GM19351 (cell line): ENCODE data around the gene STAP2.
"Not testable (repeated sequence)": the region's sequence is repeated elsewhere in the genome, so short reads cannot be mapped to it uniquely, and the experiment has no call there.

Source experiments
- ATAC-seq: cut with Tn5 transposase; IDR thresholded peaks from one replicate; pipeline ENCODE4 v1.9.1; 2021; ENCODE audit warnings: mild to moderate bottlenecking, moderate library complexity; ENCODE audit not compliant: unreplicated experiment

Gene STAP2

GRCh38 chr19:4278010-4278409, 60.6 kb downstream of the STAP2 start:
- ATAC-seq = no peak

- no peak for ATAC-seq
These were observed 61.4 kb downstream of the STAP2 start for GRCh38 chr19:4277191-4277696.

- not testable (repeated sequence) for ATAC-seq
These were observed 64.3 kb downstream of the STAP2 start for GRCh38 chr19:4274321-4274686.
